Peyer's patch (tissue), 4 donors: ENCODE data around the gene SGMS1.

Experiments
- CTCF ChIP-seq, 6 experiments: fragments of 450-650 bp in 4 of 6; fragments of 200-600 bp in 2 of 6; sonication (generic) in 1 of 6; IDR thresholded peaks; one replicate each; pipeline ENCODE4 v1.5.1; 2017 to 2019; ENCODE audit warnings: antibody characterized with exemption in 6 of 6, mild to moderate bottlenecking in 3 of 6, moderate library complexity in 1 of 6
- POLR2A ChIP-seq, 2 donors: fragments of 450-650 bp; IDR thresholded peaks; one replicate each; pipeline ENCODE4 v1.5.1; 2017; ENCODE audit warnings: antibody characterized with exemption in 2 of 2, mild to moderate bottlenecking in 2 of 2, moderate library complexity in 2 of 2

DNA sequence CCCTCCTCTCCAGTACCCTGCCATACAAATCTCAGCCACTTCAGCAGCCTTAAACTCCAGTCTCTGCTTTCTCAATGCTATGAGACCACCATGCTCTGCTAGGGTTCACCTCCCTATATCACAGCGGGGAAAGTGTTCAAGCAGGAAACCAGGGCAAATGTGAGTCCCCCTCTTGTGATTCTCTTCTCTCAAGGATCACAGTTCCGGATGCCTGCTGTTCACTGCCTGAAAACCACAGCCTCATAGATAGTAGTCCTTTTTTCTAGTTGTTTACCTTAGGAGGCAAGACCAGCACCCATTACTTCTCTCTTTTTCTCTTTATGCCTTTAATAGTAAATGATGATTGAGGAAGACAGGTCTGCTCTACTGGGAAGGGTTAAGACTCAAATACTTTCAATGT is 100.8 kb downstream of the SGMS1 start:
- TF ChIP-seq CTCF (IDR thresholded peaks at IDR 0.05) (no peak), POLR2A (IDR thresholded peaks at IDR 0.05) (no peak)
